Lung (tissue), 13 donors: ENCODE measurements around the gene CBLC. TPM values are rescaled to one million over a fixed set of nuclear protein-coding genes. Genes with fewer than 3 reads are reported as not detected.

Experiments used
- ATAC-seq: fragments of 200-7000 bp; cut with Tn5 transposase; one replicate; pipeline ENCODE4 v1.9.1; 2020; ENCODE audit warnings: moderate number of reproducible peaks; ENCODE audit not compliant: insufficient read depth, low FRiP score
- DNase-seq, 3 donors: peaks; one replicate each; pipeline ENCODE4 v3.0.0-alpha.2; 2013 to 2017
- H3K27ac ChIP-seq, 2 donors: one replicate each; pipeline ENCODE4 v1.5.1; 2013; ENCODE audit warnings: mild to moderate bottlenecking in 2 of 2, moderate library complexity in 2 of 2, control low read depth in 1 of 2, inconsistent platforms in 1 of 2, low read depth in 1 of 2, low read length in 1 of 2
- H3K27me3 ChIP-seq, 3 donors: one replicate each; pipeline ENCODE4 v1.5.1; 2013; ENCODE audit warnings: low read length in 2 of 3; ENCODE audit not compliant: control insufficient read depth in 3 of 3, insufficient read depth in 3 of 3
- H3K36me3 ChIP-seq, 4 donors: one replicate each; pipeline ENCODE4 v1.5.1; 2013; ENCODE audit warnings: low read length in 4 of 4, mild to moderate bottlenecking in 1 of 4, moderate library complexity in 1 of 4; ENCODE audit not compliant: control insufficient read depth in 4 of 4, insufficient read depth in 4 of 4
- H3K4me1 ChIP-seq, 5 donors: one replicate each; pipeline ENCODE4 v1.5.1; 2013; ENCODE audit warnings: low read length in 5 of 5, mild to moderate bottlenecking in 2 of 5, moderate library complexity in 1 of 5; ENCODE audit not compliant: control insufficient read depth in 5 of 5, insufficient read depth in 5 of 5
- H3K4me3 ChIP-seq: one replicate; pipeline ENCODE4 v1.5.1; 2013; ENCODE audit warnings: mild to moderate bottlenecking, control low read depth, moderate library complexity
- H3K9ac ChIP-seq, 2 donors: one replicate each; pipeline ENCODE4 v1.5.1; 2013; ENCODE audit warnings: low read length in 2 of 2, control low read depth in 1 of 2; ENCODE audit not compliant: insufficient read depth in 1 of 2
- H3K9me3 ChIP-seq, 4 donors: one replicate each; pipeline ENCODE4 v1.5.1; 2013; ENCODE audit warnings: low read length in 3 of 4, mild to moderate bottlenecking in 1 of 4, moderate library complexity in 1 of 4; ENCODE audit not compliant: control insufficient read depth in 4 of 4, insufficient read depth in 3 of 4
- CTCF ChIP-seq: IDR thresholded peaks from 2 replicates; pipeline ENCODE4 v1.5.1; 2012; ENCODE audit warnings: mild to moderate bottlenecking; ENCODE audit errors: control extremely low read depth, extremely low read depth
- WGBS, 2 donors: extraction: QIAGEN DNeasy Blood & Tissue Kit; methylation state at CpG; one replicate each; pipeline ENCODE4 v1.1.7; 2013; 5-methylcytosine and 5-hydroxymethylcytosine counted together
- polyA plus RNA-seq, 2 donors: library from polyadenylated mRNA; stranded (reverse); fragments of 200-250 nt; gene quantifications; one replicate each; pipeline ENCODE4 v1.2.1, GENCODE V29; 2013
- small RNA-seq: library from RNA; depleted of rRNA; stranded (forward); fragments of <200 nt; gene quantifications from one replicate; pipeline ENCODE3, GENCODE V24; 2014; ENCODE audit warnings: low replicate concordance
- total RNA-seq, 2 donors: library from RNA; depleted of rRNA in 1 of 2; stranded (reverse); fragments of >200 nt in 1 of 2; gene quantifications; one replicate each; pipeline ENCODE4 v1.2.1, GENCODE V29; 2014 to 2021
- donor health status: control.
- donor health status: control.
- donor health status: Bipolar disorder and iron deficiency.
- donor health status: healthy.
- donor health status: DM: yes; HTN: yes; CAD: no.

Gene CBLC
- total and polyA plus RNA-seq, 4 donors: 4.0 to 5.5 (median 5.1) TPM

GRCh38 chr19:44848036-44848811 is 70.5 kb downstream of the CBLC start:
- H3K4me3 ChIP-seq: peak overlapping the region; percentile 39
- H3K9me3 ChIP-seq: no peaks in the 10 kb centered on the region
- H3K27me3 ChIP-seq: no peaks in the 10 kb centered on the region
- peaks cover 0 to 2% (median 0%) of the 10 kb centered on the region in 4 donors for H3K36me3 ChIP-seq
- TF ChIP-seq CTCF: no peak
- 19 to 27% methylated on average over 19 of the region's 19 CpGs for WGBS, 2 donors
- H3K9ac ChIP-seq: peak overlapping the region; percentile 45 to 55
- H3K27ac ChIP-seq: peak overlapping the region; percentile 95 to 96
- ATAC-seq (no peak), DNase-seq (peak; percentile 57 to 72 (median 70))
- peaks cover 3 to 28% (median 12%) of the 10 kb centered on the region in 5 donors for H3K4me1 ChIP-seq

GRCh38 chr19:44848812-44849447 is 71.2 kb downstream of the CBLC start:
- 31 to 37% methylated on average over 18 of the region's 18 CpGs for WGBS, 2 donors
- ATAC-seq (no peak), DNase-seq (peak; percentile 43 to 58 (median 51))
- H3K36me3 ChIP-seq: peaks cover 0 to 5% (median 0%) of the 10 kb centered on the region in 4 donors
- H3K9me3 ChIP-seq: no peaks in the 10 kb centered on the region
- peak overlapping the region in 1 of 2 donors; percentile 45 for H3K9ac ChIP-seq
- peaks cover 3 to 28% (median 12%) of the 10 kb centered on the region in 5 donors for H3K4me1 ChIP-seq
- no peaks in the 10 kb centered on the region for H3K27me3 ChIP-seq
- H3K27ac ChIP-seq: peak overlapping the region; percentile 95 to 96
- TF ChIP-seq CTCF: no peak
- no peak overlapping the region for H3K4me3 ChIP-seq

Small RNAs within 50 kb of the gene (small RNA-seq; reads per million reads assigned to genes)
- gene RF00156: not detected

Other genes with a start within 250 kb of the CBLC start
- gene CEACAM20, start 248.2 kb upstream of the CBLC start, total RNA-seq: not detected
- not detected for gene CEACAM20, start 248.2 kb upstream of the CBLC start, polyA plus RNA-seq
- gene IGSF23, start 164.3 kb upstream of the CBLC start, total RNA-seq: not detected
- not detected for gene IGSF23, start 164.3 kb upstream of the CBLC start, polyA plus RNA-seq
- gene PVR, start 134.0 kb upstream of the CBLC start, total RNA-seq: 10 to 100 TPM; 26.5 to 46.4 TPM
- gene PVR, start 134.0 kb upstream of the CBLC start, polyA plus RNA-seq: 10 to 100 TPM; 26.4 to 51.6 TPM
- 1 to 10 TPM; 2.3 to 4.1 TPM for gene CEACAM19, start 106.4 kb upstream of the CBLC start, total RNA-seq
- 1 to 10 TPM; 4.7 to 8.3 TPM for gene CEACAM19, start 106.4 kb upstream of the CBLC start, polyA plus RNA-seq
- gene CEACAM16, start 78.7 kb upstream of the CBLC start, total RNA-seq: under 1 TPM in 1 of 2 donors, not detected in 1; 0.26 TPM
- gene CEACAM16, start 78.7 kb upstream of the CBLC start, polyA plus RNA-seq: not detected
- 10 to 100 TPM; 17.6 to 63.8 TPM for gene BCL3, start 29.2 kb upstream of the CBLC start, total RNA-seq
- 100 to 1,000 TPM in 1 of 2 donors, 10 to 100 TPM in 1; 63.7 to 233 TPM for gene BCL3, start 29.2 kb upstream of the CBLC start, polyA plus RNA-seq
- gene BCAM, start 31.2 kb downstream of the CBLC start, total RNA-seq: 100 to 1,000 TPM; 168 to 225 TPM
- 100 to 1,000 TPM in 1 of 2 donors, 10 to 100 TPM in 1; 59.2 to 202 TPM for gene BCAM, start 31.2 kb downstream of the CBLC start, polyA plus RNA-seq
- 100 to 1,000 TPM in 1 of 2 donors, 10 to 100 TPM in 1; 90.4 to 117 TPM for gene NECTIN2, start 68.4 kb downstream of the CBLC start, total RNA-seq
- 10 to 100 TPM; 76.9 to 97.6 TPM for gene NECTIN2, start 68.4 kb downstream of the CBLC start, polyA plus RNA-seq
- gene TOMM40, start 113.4 kb downstream of the CBLC start, total RNA-seq: 10 to 100 TPM; 17.6 to 76.8 TPM
- gene TOMM40, start 113.4 kb downstream of the CBLC start, polyA plus RNA-seq: 10 to 100 TPM; 55.0 to 69.4 TPM
- gene APOE, start 127.9 kb downstream of the CBLC start, total RNA-seq: 100 to 1,000 TPM in 1 of 2 donors, 10 to 100 TPM in 1; 80.8 to 177 TPM
- 1,000 to 10,000 TPM in 1 of 2 donors, 100 to 1,000 TPM in 1; 235 to 1,011 TPM for gene APOE, start 127.9 kb downstream of the CBLC start, polyA plus RNA-seq
- 100 to 1,000 TPM in 1 of 2 donors, 10 to 100 TPM in 1; 14.0 to 282 TPM for gene APOC1, start 136.7 kb downstream of the CBLC start, total RNA-seq
- 1,000 to 10,000 TPM in 1 of 2 donors, 100 to 1,000 TPM in 1; 153 to 1,030 TPM for gene APOC1, start 136.7 kb downstream of the CBLC start, polyA plus RNA-seq
- not detected for gene APOC4, start 164.3 kb downstream of the CBLC start, total RNA-seq
- under 1 TPM in 1 of 2 donors, not detected in 1; 0.98 TPM for gene APOC4, start 164.3 kb downstream of the CBLC start, polyA plus RNA-seq
- 1 to 10 TPM; 1.8 to 8.0 TPM for gene APOC2, start 168.2 kb downstream of the CBLC start, total RNA-seq
- 10 to 100 TPM; 12.2 to 21.5 TPM for gene APOC2, start 168.2 kb downstream of the CBLC start, polyA plus RNA-seq
- 100 to 1,000 TPM in 1 of 2 donors, 10 to 100 TPM in 1; 35.9 to 130 TPM for gene CLPTM1, start 177.5 kb downstream of the CBLC start, total RNA-seq
- gene CLPTM1, start 177.5 kb downstream of the CBLC start, polyA plus RNA-seq: 10 to 100 TPM; 82.5 to 88.0 TPM
- 10 to 100 TPM; 15.8 to 23.8 TPM for gene RELB, start 223.6 kb downstream of the CBLC start, total RNA-seq
- 10 to 100 TPM in 1 of 2 donors, 1 to 10 TPM in 1; 9.4 to 65.9 TPM for gene RELB, start 223.6 kb downstream of the CBLC start, polyA plus RNA-seq